HG02642 (cell line): ENCODE results near the gene SPATA2L.
"Not testable (repeated sequence)": the region's sequence is repeated elsewhere in the genome, so short reads cannot be mapped to it uniquely, and the experiment has no call there.

Experiments
- ATAC-seq: cut with Tn5 transposase; IDR thresholded peaks from one replicate; pipeline ENCODE4 v1.9.1; 2021; ENCODE audit warnings: mild to moderate bottlenecking; ENCODE audit not compliant: unreplicated experiment, poor library complexity

The SPATA2L gene

DNA sequence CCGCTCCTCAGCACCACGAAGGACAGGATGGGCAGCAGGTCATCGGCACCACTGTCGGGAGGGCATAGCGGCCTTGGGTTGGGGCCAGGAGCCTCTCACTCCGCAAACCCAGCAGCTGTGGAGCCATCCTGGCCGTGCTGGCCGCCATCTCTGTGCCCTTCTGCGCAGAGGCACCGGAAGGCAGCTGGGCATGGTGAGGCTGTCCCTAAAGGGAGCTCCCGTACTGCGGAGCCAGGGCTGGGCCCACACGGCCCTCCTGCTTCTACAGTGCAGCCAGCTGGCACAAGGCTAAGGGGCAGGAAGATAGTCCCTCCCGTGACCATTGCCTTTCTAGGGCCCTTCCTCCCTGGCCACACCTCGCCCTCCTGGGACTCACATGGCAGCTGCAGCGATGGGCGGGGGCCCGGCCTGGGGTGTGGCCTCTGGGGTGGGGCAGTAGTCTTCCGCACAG, 7.0 kb upstream of the SPATA2L start:
- no peak for ATAC-seq

- ATAC-seq = no peak
Observed at GRCh38 chr16:89707695-89708094, 6.2 kb upstream of the SPATA2L start.

GRCh38 chr16:89706518-89707260, 5.2 kb upstream of the SPATA2L start:
- no peak for ATAC-seq

- ATAC-seq = no peak
Observed at GRCh38 chr16:89705006-89705405, 3.5 kb upstream of the SPATA2L start.

GRCh38 chr16:89704281-89704680, 2.8 kb upstream of the SPATA2L start:
- no peak for ATAC-seq

- ATAC-seq = peak; percentile 3
Observed at GRCh38 chr16:89700649-89701424, 668 bp downstream of the SPATA2L start.

GRCh38 chr16:89700100-89700648, 1.3 kb downstream of the SPATA2L start:
- ATAC-seq = peak; percentile 53

DNA sequence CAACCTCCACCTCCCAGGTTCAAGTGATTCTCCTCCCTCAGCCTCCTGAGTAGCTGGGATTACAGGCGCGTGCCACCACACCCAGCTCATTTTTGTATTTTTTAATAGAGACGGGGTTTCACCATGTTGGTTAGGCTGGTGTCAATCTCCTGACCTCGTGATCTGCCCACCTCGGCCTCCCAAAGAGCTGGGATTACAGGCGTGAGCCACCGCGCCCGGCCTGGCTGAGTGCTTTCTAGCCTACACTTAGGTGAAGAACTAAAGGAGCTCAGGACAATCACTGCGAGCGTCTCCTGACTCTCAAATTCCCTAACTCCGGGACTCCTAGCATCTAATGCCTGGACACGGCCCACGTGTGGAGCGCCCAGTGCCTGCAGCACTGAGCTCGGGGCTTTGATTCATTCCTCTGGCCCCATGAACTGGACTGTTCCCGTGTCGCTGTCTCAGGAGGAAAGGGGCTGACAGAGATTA, 1.8 kb downstream of the SPATA2L start:
- ATAC-seq = not testable (repeated sequence)

DNA sequence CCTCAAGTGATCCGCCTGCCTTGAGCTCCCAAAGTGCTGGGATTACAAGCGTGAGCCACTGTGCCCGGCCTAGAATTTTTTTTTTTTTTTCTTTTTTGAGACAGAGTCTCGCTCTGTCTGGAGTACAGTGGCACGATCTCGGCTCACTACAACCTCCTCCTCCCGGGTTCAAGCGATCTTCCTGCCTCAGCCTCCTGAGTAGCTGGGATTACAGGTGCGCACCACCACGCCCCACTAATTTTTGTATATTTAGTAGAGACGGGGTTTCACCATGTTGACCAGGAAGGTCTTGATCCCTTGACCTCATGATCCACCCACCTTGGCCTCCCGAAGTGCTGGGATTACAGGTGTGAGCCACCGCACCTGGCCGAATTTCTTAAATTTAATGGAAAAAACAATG, 2.8 kb downstream of the SPATA2L start:
- ATAC-seq = not testable (repeated sequence)

DNA sequence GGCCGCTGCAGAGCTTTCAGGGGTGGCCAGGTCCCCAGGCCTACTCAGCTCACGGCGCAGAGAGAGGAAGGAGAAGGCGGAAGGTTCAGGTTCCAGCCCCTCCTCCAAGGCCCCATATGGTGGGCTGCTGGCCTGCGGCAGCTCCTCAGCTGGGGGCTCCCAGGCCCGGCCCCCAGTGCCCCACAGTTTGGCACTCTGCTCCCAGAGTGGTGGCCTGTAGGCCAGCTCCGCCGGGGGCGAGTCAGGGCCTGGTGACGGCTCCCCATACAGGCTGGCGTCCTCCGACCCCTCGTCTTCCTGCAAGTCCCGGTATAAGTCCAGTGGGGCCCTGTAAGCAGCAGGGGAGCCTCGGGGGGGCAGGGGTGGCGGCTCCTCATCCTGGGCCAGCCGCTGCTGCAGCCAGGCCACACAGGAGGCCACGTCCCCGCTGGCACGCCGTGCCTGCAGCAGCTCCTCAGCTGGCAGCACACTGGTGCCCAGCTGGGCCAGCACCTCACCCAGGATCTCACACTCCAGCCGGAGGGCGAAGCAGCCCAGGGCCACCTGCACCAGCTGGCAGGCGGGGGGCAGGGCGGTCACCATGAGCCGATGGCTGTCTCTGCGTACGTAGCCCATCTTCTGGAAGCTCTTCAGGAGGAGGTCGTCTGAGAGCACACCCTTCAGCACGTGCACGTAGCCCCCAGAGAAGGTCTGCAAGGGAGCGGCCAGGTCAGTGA, 3.7 kb downstream of the SPATA2L start:
- no peak for ATAC-seq

DNA sequence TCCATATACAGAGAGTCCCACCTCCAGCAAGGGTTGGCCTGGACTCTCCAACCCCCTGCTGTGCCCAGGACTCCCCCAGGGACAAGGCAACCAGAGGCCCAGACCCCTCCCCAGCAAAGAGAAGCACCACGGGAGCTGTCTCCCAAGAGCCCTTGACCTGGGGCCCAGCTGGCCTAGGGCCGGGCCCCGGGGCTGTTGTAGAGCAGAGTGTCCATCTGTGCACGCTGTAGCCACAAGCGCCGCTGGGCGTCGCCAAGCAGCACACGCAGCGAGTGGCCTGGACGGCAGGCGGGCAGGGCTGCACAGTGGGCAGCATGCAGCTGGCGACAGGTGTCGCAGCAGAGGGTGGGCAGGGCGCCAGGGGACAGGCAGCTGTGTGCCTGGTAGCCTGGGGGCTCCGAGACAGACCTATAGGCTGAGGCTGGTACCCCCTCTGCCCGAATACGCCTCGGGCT, 4.3 kb downstream of the SPATA2L start:
- ATAC-seq = no peak

- no peak for ATAC-seq
Observed at GRCh38 chr16:89696670-89697128, 4.8 kb downstream of the SPATA2L start.

GRCh38 chr16:89695875-89696669, 5.4 kb downstream of the SPATA2L start:
- ATAC-seq = no peak

DNA sequence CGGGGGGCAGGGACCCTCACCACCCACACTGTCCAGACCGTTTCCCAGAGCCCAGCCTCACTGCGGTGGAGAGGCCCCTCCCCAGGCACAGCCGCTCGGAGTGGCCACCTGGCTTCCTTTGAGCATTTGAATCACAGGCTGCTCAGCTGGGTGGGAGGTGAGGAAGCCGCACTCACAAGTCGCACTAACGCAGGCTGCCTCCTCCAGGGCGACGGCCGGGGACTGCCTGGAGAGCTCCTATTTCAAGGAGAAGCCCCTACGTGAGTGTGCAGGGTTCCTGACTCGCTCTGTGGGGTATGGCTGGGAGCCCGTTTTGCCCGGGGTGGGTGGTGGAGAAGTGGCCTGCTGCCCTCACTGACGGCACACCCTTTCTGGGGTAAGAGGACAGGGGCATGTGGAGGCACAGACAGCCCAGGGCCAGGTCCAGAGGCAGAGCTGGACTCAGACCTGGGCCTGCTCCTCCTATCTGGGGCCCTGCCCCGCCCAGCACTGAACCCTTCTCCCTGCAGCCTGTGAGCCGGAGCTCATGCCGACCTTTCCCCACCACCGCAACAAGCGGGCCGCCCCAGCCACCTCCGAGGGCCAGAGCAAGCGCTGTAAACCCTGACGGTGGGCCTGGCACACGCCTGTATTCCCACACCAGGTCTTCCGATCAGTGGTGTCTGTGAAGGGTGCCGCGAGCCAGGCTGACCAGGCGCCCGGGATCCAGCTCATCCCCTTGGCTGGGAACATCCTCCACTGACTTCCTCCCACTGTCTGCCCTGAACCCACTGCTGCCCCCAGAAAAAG, 6.2 kb downstream of the SPATA2L start:
- ATAC-seq = no peak

DNA sequence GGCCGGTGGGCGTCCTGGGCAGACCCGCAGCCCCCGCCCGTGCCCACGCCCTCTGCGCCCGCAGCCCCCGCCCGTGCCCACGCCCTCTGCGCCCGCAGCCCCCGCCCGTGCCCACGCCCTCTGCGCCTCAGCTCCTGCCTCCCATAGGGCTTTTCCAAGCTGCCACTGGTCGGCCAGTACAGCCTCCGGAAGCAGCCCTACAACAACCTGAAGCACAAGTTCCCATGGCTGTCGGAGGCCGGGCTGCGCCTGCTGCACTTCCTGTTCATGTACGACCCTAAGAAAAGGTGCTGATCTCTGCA, 6.8 kb downstream of the SPATA2L start:
- not testable (repeated sequence) for ATAC-seq

- no peak for ATAC-seq
Observed at GRCh38 chr16:89693931-89694783, 7.3 kb downstream of the SPATA2L start.

GRCh38 chr16:89693289-89693731, 8.2 kb downstream of the SPATA2L start:
- ATAC-seq = no peak

DNA sequence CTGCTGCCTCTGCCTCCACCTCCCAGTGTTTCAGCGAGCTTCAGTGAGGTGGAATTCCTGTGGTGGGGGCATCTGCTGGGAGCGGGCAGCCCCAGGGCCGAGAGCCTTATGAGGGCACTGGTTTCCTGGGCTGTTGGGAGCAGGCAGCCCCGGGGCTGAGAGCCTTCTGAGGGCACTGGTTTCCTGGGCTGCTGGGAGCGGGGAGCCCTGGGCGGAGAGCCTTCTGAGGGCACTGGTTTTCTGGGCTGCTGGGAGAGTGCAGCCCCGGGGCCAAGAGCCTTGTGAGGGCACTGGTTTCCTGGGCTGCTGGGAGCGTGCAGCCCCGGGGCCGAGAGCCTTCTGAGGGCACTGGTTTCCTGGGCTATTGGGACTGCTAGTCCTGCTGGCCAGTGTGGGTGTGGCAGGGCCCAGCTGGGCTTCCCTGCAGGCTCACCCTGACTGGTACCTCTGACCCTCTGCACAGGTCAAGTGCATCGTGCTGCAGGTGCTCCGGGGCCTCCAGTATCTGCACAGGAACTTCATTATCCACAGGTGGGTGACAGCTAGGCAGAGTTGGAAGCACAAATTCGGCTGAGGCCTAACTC, 9.4 kb downstream of the SPATA2L start:
- ATAC-seq = no peak
